Measurements from ENCODE around the gene DOK4.

The DOK4 gene

GRCh38 chr16:57422026-57422944 is 64.0 kb downstream of the DOK4 start:
- Histone ChIP-seq H3K36me3 (ENCODE audit: control insufficient read depth, insufficient read depth, low read length) (no peaks in the 10 kb centered on the region), H3K9ac (ENCODE audit: low read length) (no peak overlapping the region), H3K9me3 (ENCODE audit: control insufficient read depth, low read length) (no peaks in the 10 kb centered on the region), H3K4me1 (ENCODE audit: control insufficient read depth, insufficient read depth, low read length) (peaks cover 18% of the 10 kb centered on the region), H3K4me3 (ENCODE audit: low read length) (no peak overlapping the region), H3K27me3 (ENCODE audit: control insufficient read depth, insufficient read depth, low read length) (no peaks in the 10 kb centered on the region)
